HepG2 (cell line): ENCODE measurements around the gene SLC11A1. TPM values are rescaled to one million over a fixed set of nuclear protein-coding genes. Genes with fewer than 3 reads are reported as not detected.

ENCODE experiments used
- BRD4 ChIP-seq: sonication (generic); formaldehyde crosslinking; IDR thresholded peaks from 2 replicates; pipeline ENCODE4 v1.4.0; 2020; ENCODE audit warnings: missing genetic modification reagents
- CBFB ChIP-seq: sonication (generic); formaldehyde crosslinking; IDR thresholded peaks from 2 replicates; pipeline ENCODE4 v1.4.0; 2020; ENCODE audit warnings: missing genetic modification reagents
- DNMT3B ChIP-seq: conservative IDR thresholded peaks from 2 replicates; pipeline ENCODE4 v1.6.1; 2016; ENCODE audit warnings: missing biosample characterization, control low read depth
- FOXP1 ChIP-seq, 2 experiments: fragments of 450-650 bp in 1 of 2; IDR thresholded peaks; 2 replicates each; pipeline ENCODE4 v1.6.1; 2017 to 2018; ENCODE audit warnings: antibody characterized with exemption in 1 of 2
- KLF6 ChIP-seq: IDR thresholded peaks from 2 replicates; pipeline ENCODE4 v1.8.0; 2016; ENCODE audit warnings: missing biosample characterization, missing genetic modification reagents
- MAFK ChIP-seq, 2 experiments: IDR thresholded peaks in 1 of 2; conservative IDR thresholded peaks in 1 of 2; 2 replicates each; pipeline ENCODE4 v1.6.1; 2011; ENCODE audit warnings: improper control_type of control experiment in 2 of 2, low read length in 2 of 2
- MEIS1 ChIP-seq: sonication (generic); formaldehyde crosslinking; IDR thresholded peaks from 2 replicates; pipeline ENCODE4 v1.9.0; 2021; ENCODE audit warnings: mild to moderate bottlenecking, missing genetic modification reagents, moderate library complexity, borderline replicate concordance
- MTA1 ChIP-seq: sonication (generic); formaldehyde crosslinking; IDR thresholded peaks from 2 replicates; pipeline ENCODE4 v1.4.0; 2020; ENCODE audit warnings: missing genetic modification reagents, mild to moderate bottlenecking, borderline replicate concordance
- NCOA5 ChIP-seq: sonication (generic); formaldehyde crosslinking; IDR thresholded peaks from 2 replicates; pipeline ENCODE4 v1.4.0; 2020; ENCODE audit warnings: missing genetic modification reagents
- ONECUT2 ChIP-seq: sonication (generic); formaldehyde crosslinking; IDR thresholded peaks from 2 replicates; pipeline ENCODE4 v1.4.0; 2020; ENCODE audit warnings: missing genetic modification reagents
- PTBP1 ChIP-seq: fragments of 200-400 bp; formaldehyde crosslinking; IDR thresholded peaks from 2 replicates; pipeline ENCODE4 v1.6.1; 2018; ENCODE audit warnings: low read length, low read depth; ENCODE audit not compliant: poor library complexity, severe bottlenecking
- RELA ChIP-seq: sonication (generic); formaldehyde crosslinking; IDR thresholded peaks from 2 replicates; pipeline ENCODE4 v1.4.0; 2020; ENCODE audit warnings: missing genetic modification reagents
- REXO4 ChIP-seq: sonication (generic); formaldehyde crosslinking; IDR thresholded peaks from 2 replicates; pipeline ENCODE4 v1.8.0; 2022; ENCODE audit warnings: missing genetic modification reagents, mild to moderate bottlenecking, borderline replicate concordance
- TOE1 ChIP-seq: sonication (generic); formaldehyde crosslinking; IDR thresholded peaks from 2 replicates; pipeline ENCODE4 v1.4.0; 2020; ENCODE audit warnings: mild to moderate bottlenecking, missing genetic modification reagents
- ZFP36L2 ChIP-seq: sonication (generic); formaldehyde crosslinking; IDR thresholded peaks from 2 replicates; pipeline ENCODE4 v1.4.0; 2020; ENCODE audit warnings: missing genetic modification reagents
- ZKSCAN1 ChIP-seq: fragments of 150-350 bp; IDR thresholded peaks from 2 replicates; pipeline ENCODE4 v1.6.1; 2014; ENCODE audit warnings: low read length
- ZMAT3 ChIP-seq: sonication (generic); formaldehyde crosslinking; conservative IDR thresholded peaks from 2 replicates; pipeline ENCODE4 v1.7.0; 2021; ENCODE audit warnings: missing genetic modification reagents
- ZNF230 ChIP-seq: sonication (generic); formaldehyde crosslinking; IDR thresholded peaks from 2 replicates; pipeline ENCODE4 v1.4.0; 2020; ENCODE audit warnings: mild to moderate bottlenecking, missing genetic modification reagents
- ZNF451 ChIP-seq: sonication (generic); formaldehyde crosslinking; IDR thresholded peaks from 2 replicates; pipeline ENCODE4 v1.5.0; 2020; ENCODE audit warnings: mild to moderate bottlenecking, missing genetic modification reagents
- ZNF776 ChIP-seq: sonication (generic); formaldehyde crosslinking; IDR thresholded peaks from 2 replicates; pipeline ENCODE4 v1.4.0; 2020; ENCODE audit warnings: mild to moderate bottlenecking, missing genetic modification reagents
- polyA plus RNA-seq, 8 experiments: library from polyadenylated mRNA; depleted of rRNA in 3 of 8; stranded (reverse) in 7 of 8; unstranded in 1 of 8; fragments of >200 nt; fragmentation: Illumina TruSeq in 4 of 8; extraction: Trizol in 4 of 8; gene quantifications; 2 replicates each; pipeline versions ENCODE4 v1.2.1 to v1.2.3, GENCODE V29; 2011 to 2016; ENCODE audit warnings: low read depth in 4 of 8, missing spikeins in 1 of 8, mixed read lengths in 1 of 8; ENCODE audit not compliant: insufficient read depth in 1 of 8
- total RNA-seq, 5 experiments: library from RNA; depleted of rRNA; stranded (reverse); fragments of >200 nt; fragmentation: Illumina TruSeq; extraction: Trizol; gene quantifications; 2 replicates each; pipeline ENCODE4 v1.2.3, GENCODE V29; 2016; ENCODE audit warnings: low read depth in 1 of 5
- TF ChIP-seq, protein P1 (sequence below): sonication (generic); formaldehyde crosslinking; IDR thresholded peaks from 2 replicates; pipeline ENCODE4 v1.5.0; 2020; ENCODE audit warnings: mild to moderate bottlenecking, missing genetic modification reagents, moderate library complexity
- TF ChIP-seq, protein P2 (sequence below): IDR thresholded peaks from 2 replicates; pipeline ENCODE4 v1.6.1; 2018; ENCODE audit warnings: missing genetic modification reagents, mild to moderate bottlenecking, missing compliant biosample characterization
- TF ChIP-seq, protein P3 (sequence below): sonication (generic); formaldehyde crosslinking; IDR thresholded peaks from 2 replicates; pipeline ENCODE4 v1.4.0; 2020; ENCODE audit warnings: missing genetic modification reagents

SLC11A1 gene
- total and polyA plus RNA-seq, 2 of the 13 experiments (the other 11 are each of a cell fraction or from before 2014, with no cell fraction given), result 0.33 to 2.3 TPM

DNA sequence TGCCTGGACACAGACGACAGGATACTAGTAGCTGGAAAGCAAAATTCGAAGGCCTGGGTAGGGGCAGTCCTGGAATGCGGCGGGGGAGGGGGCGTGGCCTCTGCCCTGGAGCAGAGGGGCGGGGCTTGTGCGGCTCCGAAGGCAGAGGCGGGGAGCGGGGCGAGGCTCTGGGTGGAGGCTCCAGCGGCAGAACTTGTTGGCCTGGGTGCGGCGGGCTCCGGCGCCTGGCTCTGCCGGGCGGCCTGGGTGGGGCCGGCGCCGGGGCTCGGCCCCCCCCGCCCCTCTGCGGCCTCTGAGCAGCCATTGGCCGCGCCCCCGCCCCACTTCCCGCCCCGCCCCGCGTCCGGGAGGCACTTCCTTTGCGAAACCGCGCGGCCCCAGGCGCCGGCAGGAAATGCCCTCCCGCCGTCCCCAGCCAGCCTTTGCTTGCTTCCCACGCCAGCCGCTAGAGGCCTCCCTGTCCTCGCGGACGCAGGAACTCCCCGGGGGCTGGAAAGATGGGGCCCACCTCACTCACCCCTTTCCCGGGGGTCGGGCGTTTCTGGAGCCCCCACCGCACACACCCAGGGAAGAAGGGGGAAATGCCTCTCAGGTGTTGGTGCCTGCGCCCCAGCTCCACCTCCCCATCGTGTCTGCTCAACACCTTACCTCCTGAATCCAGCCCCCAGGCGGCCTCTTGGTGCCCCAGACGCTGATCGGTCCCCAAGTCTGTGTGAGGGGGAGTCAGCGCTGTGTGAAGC is 24.3 kb downstream of the SLC11A1 start (continued):
- TF ChIP-seq RELA (CRISPR knock-in tag) (0 out of 2 replicates have a peak, but pooled peaks have one; percentile 62), KLF6 (CRISPR knock-in tag) (peak; percentile 75; the same call in 1 of the 2 replicates), BRD4 (no peak), CBFB (peak; percentile 90), ZMAT3 (peak; percentile 77), NCOA5 (no peak), ZFP36L2 (peak; percentile 36; the same call in 1 of the 2 replicates), ZNF230 (CRISPR knock-in tag) (no peak), MTA1 (CRISPR knock-in tag) (peak; percentile 29; the same call in 1 of the 2 replicates), ONECUT2 (CRISPR knock-in tag) (no peak), PTBP1 (peak; percentile 99), ZNF776 (CRISPR knock-in tag) (peak; percentile 78), ZKSCAN1 (no peak), DNMT3B (0 out of 2 replicates have a peak, but pooled peaks have one; percentile 17), MAFK (conservative IDR thresholded peaks at IDR 0.05 in 1 of 2, IDR thresholded peaks at IDR 0.05 in 1 of 2; ENCODE audit: low read length in 2 of 2) (no peak), MEIS1 (CRISPR knock-in tag) (0 out of 2 replicates have a peak, but pooled peaks have one; percentile 0), REXO4 (CRISPR knock-in tag) (no peak), TOE1 (CRISPR knock-in tag) (no peak), FOXP1 (IDR thresholded peaks at IDR 0.05) (no peak), FOXP1 (CRISPR knock-in tag; IDR thresholded peaks at IDR 0.05) (no peak; the same call in 1 of the 2 replicates), ZNF451 (no peak)
- TF ChIP-seq, protein P1, sequence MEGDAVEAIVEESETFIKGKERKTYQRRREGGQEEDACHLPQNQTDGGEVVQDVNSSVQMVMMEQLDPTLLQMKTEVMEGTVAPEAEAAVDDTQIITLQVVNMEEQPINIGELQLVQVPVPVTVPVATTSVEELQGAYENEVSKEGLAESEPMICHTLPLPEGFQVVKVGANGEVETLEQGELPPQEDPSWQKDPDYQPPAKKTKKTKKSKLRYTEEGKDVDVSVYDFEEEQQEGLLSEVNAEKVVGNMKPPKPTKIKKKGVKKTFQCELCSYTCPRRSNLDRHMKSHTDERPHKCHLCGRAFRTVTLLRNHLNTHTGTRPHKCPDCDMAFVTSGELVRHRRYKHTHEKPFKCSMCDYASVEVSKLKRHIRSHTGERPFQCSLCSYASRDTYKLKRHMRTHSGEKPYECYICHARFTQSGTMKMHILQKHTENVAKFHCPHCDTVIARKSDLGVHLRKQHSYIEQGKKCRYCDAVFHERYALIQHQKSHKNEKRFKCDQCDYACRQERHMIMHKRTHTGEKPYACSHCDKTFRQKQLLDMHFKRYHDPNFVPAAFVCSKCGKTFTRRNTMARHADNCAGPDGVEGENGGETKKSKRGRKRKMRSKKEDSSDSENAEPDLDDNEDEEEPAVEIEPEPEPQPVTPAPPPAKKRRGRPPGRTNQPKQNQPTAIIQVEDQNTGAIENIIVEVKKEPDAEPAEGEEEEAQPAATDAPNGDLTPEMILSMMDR (CRISPR knock-in tag), result peak; percentile 98
- TF ChIP-seq, protein P2, sequence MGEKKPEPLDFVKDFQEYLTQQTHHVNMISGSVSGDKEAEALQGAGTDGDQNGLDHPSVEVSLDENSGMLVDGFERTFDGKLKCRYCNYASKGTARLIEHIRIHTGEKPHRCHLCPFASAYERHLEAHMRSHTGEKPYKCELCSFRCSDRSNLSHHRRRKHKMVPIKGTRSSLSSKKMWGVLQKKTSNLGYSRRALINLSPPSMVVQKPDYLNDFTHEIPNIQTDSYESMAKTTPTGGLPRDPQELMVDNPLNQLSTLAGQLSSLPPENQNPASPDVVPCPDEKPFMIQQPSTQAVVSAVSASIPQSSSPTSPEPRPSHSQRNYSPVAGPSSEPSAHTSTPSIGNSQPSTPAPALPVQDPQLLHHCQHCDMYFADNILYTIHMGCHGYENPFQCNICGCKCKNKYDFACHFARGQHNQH (CRISPR knock-in tag), result peak; percentile 86
- TF ChIP-seq, protein P3, sequence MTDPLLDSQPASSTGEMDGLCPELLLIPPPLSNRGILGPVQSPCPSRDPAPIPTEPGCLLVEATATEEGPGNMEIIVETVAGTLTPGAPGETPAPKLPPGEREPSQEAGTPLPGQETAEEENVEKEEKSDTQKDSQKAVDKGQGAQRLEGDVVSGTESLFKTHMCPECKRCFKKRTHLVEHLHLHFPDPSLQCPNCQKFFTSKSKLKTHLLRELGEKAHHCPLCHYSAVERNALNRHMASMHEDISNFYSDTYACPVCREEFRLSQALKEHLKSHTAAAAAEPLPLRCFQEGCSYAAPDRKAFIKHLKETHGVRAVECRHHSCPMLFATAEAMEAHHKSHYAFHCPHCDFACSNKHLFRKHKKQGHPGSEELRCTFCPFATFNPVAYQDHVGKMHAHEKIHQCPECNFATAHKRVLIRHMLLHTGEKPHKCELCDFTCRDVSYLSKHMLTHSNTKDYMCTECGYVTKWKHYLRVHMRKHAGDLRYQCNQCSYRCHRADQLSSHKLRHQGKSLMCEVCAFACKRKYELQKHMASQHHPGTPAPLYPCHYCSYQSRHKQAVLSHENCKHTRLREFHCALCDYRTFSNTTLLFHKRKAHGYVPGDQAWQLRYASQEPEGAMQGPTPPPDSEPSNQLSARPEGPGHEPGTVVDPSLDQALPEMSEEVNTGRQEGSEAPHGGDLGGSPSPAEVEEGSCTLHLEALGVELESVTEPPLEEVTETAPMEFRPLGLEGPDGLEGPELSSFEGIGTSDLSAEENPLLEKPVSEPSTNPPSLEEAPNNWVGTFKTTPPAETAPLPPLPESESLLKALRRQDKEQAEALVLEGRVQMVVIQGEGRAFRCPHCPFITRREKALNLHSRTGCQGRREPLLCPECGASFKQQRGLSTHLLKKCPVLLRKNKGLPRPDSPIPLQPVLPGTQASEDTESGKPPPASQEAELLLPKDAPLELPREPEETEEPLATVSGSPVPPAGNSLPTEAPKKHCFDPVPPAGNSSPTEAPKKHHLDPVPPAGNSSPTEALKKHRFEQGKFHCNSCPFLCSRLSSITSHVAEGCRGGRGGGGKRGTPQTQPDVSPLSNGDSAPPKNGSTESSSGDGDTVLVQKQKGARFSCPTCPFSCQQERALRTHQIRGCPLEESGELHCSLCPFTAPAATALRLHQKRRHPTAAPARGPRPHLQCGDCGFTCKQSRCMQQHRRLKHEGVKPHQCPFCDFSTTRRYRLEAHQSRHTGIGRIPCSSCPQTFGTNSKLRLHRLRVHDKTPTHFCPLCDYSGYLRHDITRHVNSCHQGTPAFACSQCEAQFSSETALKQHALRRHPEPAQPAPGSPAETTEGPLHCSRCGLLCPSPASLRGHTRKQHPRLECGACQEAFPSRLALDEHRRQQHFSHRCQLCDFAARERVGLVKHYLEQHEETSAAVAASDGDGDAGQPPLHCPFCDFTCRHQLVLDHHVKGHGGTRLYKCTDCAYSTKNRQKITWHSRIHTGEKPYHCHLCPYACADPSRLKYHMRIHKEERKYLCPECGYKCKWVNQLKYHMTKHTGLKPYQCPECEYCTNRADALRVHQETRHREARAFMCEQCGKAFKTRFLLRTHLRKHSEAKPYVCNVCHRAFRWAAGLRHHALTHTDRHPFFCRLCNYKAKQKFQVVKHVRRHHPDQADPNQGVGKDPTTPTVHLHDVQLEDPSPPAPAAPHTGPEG (CRISPR knock-in tag), result no peak; the same call in 1 of the 2 replicates
